Measurements from ENCODE around the gene CCDC89.

- no peak for TF ChIP-seq POLR2AphosphoS5 (IDR thresholded peaks at IDR 0.05)
- TF ChIP-seq CTCF (IDR thresholded peaks at IDR 0.05), result no peak
- no peak for TF ChIP-seq EP300 (IDR thresholded peaks at IDR 0.05)
- no peak for TF ChIP-seq POLR2A (IDR thresholded peaks at IDR 0.05)
These were observed 35.2 kb upstream of the CCDC89 start for GRCh38 chr11:85721191-85721590.

Data from stomach (tissue), 4 donors.